Right lobe of liver (tissue), 6 donors: Measurements from ENCODE around the gene CCDC92. TPM values are rescaled to one million over a fixed set of nuclear protein-coding genes. Genes with fewer than 3 reads are reported as not detected.

Experiments used
- ATAC-seq, 4 donors: fragments of 200-7000 bp; cut with Tn5 transposase; one replicate each; pipeline ENCODE4 v1.9.1; 2020; ENCODE audit warnings: mild to moderate bottlenecking in 4 of 4, moderate library complexity in 4 of 4
- DNase-seq, 3 donors: peaks; one replicate each; pipeline ENCODE4 v3.0.0-alpha.2; 2020
- H3K27ac ChIP-seq, 3 donors: fragments of 200-600 bp; one replicate each; pipeline ENCODE4 v1.8.0; 2022
- H3K27me3 ChIP-seq, 2 donors: fragments of 200-600 bp; one replicate each; pipeline ENCODE4 v1.8.0; 2022
- H3K36me3 ChIP-seq, 4 donors: fragments of 200-600 bp; sonication (generic) in 1 of 4; one replicate each; pipeline versions ENCODE4 v1.5.1 to v1.8.0; 2017 to 2022; ENCODE audit warnings: control low read depth in 1 of 4
- H3K4me1 ChIP-seq, 4 donors: fragments of 200-600 bp; sonication (generic) in 1 of 4; one replicate each; pipeline versions ENCODE4 v1.5.1 to v1.8.0; 2017 to 2022; ENCODE audit warnings: control low read depth in 1 of 4
- H3K4me3 ChIP-seq, 3 donors: fragments of 200-600 bp; one replicate each; pipeline ENCODE4 v1.8.0; 2022
- H3K9me3 ChIP-seq, 4 donors: fragments of 200-600 bp; sonication (generic) in 1 of 4; one replicate each; pipeline versions ENCODE4 v1.5.1 to v1.8.0; 2017 to 2022; ENCODE audit warnings: control low read depth in 1 of 4
- POLR2A ChIP-seq: fragments of 450-650 bp; IDR thresholded peaks from one replicate; pipeline ENCODE4 v1.6.1; 2017; ENCODE audit warnings: antibody characterized with exemption, mild to moderate bottlenecking
- WGBS: methylation state at CpG from one replicate; pipeline ENCODE4 v1.1.6; 2018; ENCODE audit warnings: low coverage, low lambda C conversion rate; ENCODE audit not compliant: insufficient coverage; ENCODE audit errors: missing lambda C conversion rate; 5-methylcytosine and 5-hydroxymethylcytosine counted together
- intact Hi-C, 2 donors: fragments of 100-400 bp; cut with DNase I; formaldehyde crosslinking; loops; one replicate each; pipeline versions ENCODE4 v1.11.2 to v1.14.1; 2022
- total RNA-seq, 6 experiments: library from RNA; depleted of rRNA in 2 of 6; stranded (reverse); fragments of >200 nt in 2 of 6; fragmentation: NEBNext Ultra II Directional in 3 of 6; extraction: Animal tissue kit (Norgen Biotek cat#: 25700) in 3 of 6; gene quantifications; one replicate each; pipeline versions ENCODE4 v1.1.0 to v1.2.4, GENCODE V29; 2016 to 2023
- TF ChIP-seq, protein P1 (sequence below), 4 donors: fragments of 200-600 bp in 3 of 4; fragments of 450-650 bp in 1 of 4; IDR thresholded peaks; one replicate each; pipeline versions ENCODE4 v1.5.1 to v1.8.0; 2016 to 2022; ENCODE audit warnings: antibody characterized with exemption in 4 of 4, mild to moderate bottlenecking in 2 of 4
- donor health status: DM: no; HTN: yes; CAD: no.
- donor health status: DM: no; HTN: no; CAD: no.
- donor health status: DM: no; HTN: no; CAD: no.
- donor health status: DM: no; HTN: yes; CAD: no.
- donor health status: DM: no; HTN: yes; CAD: no.

The CCDC92 gene
- total RNA-seq, 6 experiments from 2014 or later = 12.5 to 17.5 (median 16.1) TPM

DNA sequence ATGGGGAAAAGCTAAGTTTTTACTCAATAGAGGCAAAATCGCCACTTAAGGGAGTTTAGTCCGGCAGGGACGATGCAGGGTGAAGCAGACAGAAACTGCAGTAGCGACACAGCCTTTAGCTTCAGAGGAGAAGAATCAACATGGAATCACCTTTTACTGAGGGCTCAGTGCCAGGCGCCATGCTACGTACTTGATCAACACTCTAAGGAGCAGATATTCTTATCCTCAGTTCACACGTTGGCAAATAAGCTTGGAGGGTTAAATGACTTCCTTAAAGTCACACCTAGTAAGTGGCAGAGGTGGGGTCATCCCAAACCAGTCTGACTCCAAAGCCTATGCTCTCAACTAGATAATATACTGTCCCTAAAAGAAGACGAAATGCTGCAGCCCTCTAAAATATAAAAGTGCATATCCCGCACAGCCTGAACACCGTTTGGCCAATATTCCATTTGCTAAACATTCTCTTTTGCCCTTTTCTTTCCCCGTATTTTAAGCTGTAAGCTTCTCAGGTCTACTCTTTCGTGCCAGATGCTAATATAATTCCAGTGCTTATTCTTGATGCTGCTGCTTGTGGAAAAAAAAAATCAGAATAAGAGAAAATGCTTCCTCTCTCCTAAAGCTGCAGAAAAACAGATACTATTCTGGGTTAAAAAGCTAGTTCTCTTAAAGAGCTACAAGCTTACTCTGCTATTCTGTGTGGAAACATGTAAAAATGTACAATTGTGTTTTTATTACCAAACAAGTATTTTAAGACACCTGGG, 10.9 kb downstream of the CCDC92 start:
- intact Hi-C loops = no loop called here
- Histone ChIP-seq H3K27ac (no peak overlapping the region), H3K36me3 (no peaks in the 10 kb centered on the region), H3K9me3 (no peaks in the 10 kb centered on the region), H3K27me3 (no peaks in the 10 kb centered on the region), H3K4me1 (peaks cover 0 to 14% (median 5%) of the 10 kb centered on the region in 4 donors), H3K4me3 (no peak overlapping the region)
- WGBS = 75% methylated on average over 11 of the region's 12 CpGs
- TF ChIP-seq, protein P1, sequence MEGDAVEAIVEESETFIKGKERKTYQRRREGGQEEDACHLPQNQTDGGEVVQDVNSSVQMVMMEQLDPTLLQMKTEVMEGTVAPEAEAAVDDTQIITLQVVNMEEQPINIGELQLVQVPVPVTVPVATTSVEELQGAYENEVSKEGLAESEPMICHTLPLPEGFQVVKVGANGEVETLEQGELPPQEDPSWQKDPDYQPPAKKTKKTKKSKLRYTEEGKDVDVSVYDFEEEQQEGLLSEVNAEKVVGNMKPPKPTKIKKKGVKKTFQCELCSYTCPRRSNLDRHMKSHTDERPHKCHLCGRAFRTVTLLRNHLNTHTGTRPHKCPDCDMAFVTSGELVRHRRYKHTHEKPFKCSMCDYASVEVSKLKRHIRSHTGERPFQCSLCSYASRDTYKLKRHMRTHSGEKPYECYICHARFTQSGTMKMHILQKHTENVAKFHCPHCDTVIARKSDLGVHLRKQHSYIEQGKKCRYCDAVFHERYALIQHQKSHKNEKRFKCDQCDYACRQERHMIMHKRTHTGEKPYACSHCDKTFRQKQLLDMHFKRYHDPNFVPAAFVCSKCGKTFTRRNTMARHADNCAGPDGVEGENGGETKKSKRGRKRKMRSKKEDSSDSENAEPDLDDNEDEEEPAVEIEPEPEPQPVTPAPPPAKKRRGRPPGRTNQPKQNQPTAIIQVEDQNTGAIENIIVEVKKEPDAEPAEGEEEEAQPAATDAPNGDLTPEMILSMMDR (IDR thresholded peaks at IDR 0.05) = no peak
- no peak for TF ChIP-seq POLR2A
- ATAC-seq (no peak), DNase-seq (no peak)

DNA sequence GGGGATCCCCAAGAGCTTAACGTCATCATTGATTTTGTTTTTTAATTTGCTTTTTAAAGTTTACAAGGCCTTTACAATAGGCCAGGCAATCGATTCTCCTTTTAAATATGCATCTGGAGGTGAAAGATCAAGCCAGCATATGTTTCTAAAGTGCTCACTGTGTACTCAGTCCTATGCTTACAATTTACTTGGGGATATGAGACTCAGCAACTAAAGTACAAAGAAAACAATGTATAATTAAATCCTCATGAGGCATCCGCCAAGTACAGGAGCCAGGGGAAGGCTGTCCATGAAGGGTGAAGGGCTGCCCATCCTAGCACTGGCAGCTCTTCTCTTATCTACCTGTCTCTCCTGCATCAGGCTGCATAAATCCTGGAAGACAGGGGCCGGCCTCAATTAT, 11.8 kb downstream of the CCDC92 start:
- Histone ChIP-seq H3K27me3 (no peaks in the 10 kb centered on the region), H3K4me1 (peaks cover 0 to 14% (median 5%) of the 10 kb centered on the region in 4 donors), H3K4me3 (no peak overlapping the region), H3K27ac (no peak overlapping the region), H3K36me3 (no peaks in the 10 kb centered on the region), H3K9me3 (no peaks in the 10 kb centered on the region)
- ATAC-seq (no peak), DNase-seq (no peak)
- intact Hi-C loops = no loop called here
- WGBS = 93% methylated on average over 4 of the region's 4 CpGs
- TF ChIP-seq POLR2A = no peak
- TF ChIP-seq, protein P1 (IDR thresholded peaks at IDR 0.05) = no peak

DNA sequence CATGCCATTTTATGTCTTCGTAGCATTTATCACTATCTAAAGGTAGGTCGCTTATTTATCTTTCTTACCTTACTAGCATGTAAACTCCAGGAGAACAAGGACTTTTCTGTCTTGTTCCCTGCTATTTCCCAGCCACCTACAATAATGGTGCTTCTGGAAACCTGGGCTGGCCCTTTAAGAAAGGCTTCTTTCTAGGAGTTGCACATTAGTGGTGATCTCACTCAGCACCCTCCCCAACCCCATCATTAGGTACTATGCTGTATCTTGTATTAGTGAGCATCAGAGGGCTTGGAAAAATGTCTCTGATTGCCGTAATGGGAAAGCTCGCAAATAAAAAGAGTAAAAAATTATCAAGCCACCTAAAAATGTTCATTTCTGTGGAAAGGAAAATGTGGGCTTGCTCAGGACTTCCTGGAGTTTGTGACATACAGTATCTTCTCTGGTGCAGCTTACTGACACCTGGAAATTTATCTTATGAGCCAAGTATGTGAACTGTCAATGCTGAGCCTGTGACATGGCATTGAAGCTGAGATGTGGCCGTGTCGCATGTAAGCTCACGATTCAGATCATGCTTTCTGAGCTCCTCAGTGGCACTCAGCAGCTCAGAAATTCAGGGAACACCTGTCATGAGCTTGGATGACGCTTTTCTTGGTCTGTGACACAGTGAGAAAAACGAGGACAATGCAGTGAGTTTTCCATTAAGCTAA, 12.4 kb downstream of the CCDC92 start:
- H3K9me3 ChIP-seq = no peaks in the 10 kb centered on the region
- intact Hi-C loops = no loop called here
- WGBS = 87% methylated on average over 6 of the region's 9 CpGs
- H3K27me3 ChIP-seq = no peaks in the 10 kb centered on the region
- H3K27ac ChIP-seq = no peak overlapping the region
- no peaks in the 10 kb centered on the region for H3K36me3 ChIP-seq
- TF ChIP-seq POLR2A = no peak
- TF ChIP-seq, protein P1 (IDR thresholded peaks at IDR 0.05) = no peak
- H3K4me1 ChIP-seq = peaks cover 0 to 14% (median 5%) of the 10 kb centered on the region in 4 donors
- DNase-seq (no peak), ATAC-seq (no peak)
- H3K4me3 ChIP-seq = no peak overlapping the region

DNA sequence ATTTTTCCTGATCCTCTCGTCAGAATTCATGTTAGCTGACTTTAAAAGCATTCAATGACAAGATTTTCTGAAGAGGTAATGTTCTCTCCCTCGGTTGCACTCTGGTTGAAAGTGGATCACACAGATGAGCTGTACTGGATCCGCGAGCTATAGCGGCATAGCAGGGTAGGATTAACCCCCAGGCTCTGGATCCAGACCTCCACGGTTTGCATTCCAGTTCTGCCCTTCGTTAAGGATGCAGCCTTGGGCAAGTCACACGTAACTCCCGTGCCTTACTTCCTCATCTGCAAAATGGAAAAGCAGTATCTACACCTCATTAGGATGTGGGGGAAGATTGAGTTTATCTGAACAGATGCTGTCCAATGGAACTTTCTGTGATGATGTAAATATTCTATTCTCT, 13.8 kb downstream of the CCDC92 start:
- no peak for TF ChIP-seq POLR2A
- TF ChIP-seq, protein P1 (IDR thresholded peaks at IDR 0.05) = no peak
- DNase-seq = no peak
- Histone ChIP-seq H3K27me3 (no peaks in the 10 kb centered on the region), H3K4me1 (peaks cover 0 to 7% (median 3%) of the 10 kb centered on the region in 4 donors), H3K36me3 (no peaks in the 10 kb centered on the region), H3K4me3 (no peak overlapping the region), H3K27ac (no peak overlapping the region), H3K9me3 (no peaks in the 10 kb centered on the region)
- ATAC-seq = no peak
- intact Hi-C loops = no loop called here
- WGBS = 84% methylated on average over 9 of the region's 9 CpGs
